K562 (cell line): ENCODE data around the gene SRMS. TPM values are rescaled to one million over a fixed set of nuclear protein-coding genes. Genes with fewer than 3 reads are reported as not detected.

Experiments
- BCLAF1 ChIP-seq, 2 experiments: fragments of 450-650 bp in 1 of 2; IDR thresholded peaks; 2 replicates each; pipeline ENCODE4 v1.6.1; 2011 to 2017; ENCODE audit warnings: low read depth in 2 of 2, antibody characterized with exemption in 1 of 2, borderline replicate concordance in 1 of 2, low read length in 1 of 2, mild to moderate bottlenecking in 1 of 2, mixed read lengths in 1 of 2; ENCODE audit not compliant: control insufficient read depth in 1 of 2
- CAMTA2 ChIP-seq: fragments of 250-450 bp; sonication (Bioruptor Pico); conservative IDR thresholded peaks from 2 replicates; pipeline ENCODE4 v1.5.1; 2022
- DIDO1 ChIP-seq: fragments of 450-650 bp; IDR thresholded peaks from 2 replicates; pipeline ENCODE4 v1.6.1; 2016; ENCODE audit warnings: low read depth, missing biosample characterization, missing genetic modification characterization
- EWSR1 ChIP-seq: fragments of 450-650 bp; IDR thresholded peaks from 2 replicates; pipeline ENCODE4 v1.6.1; 2018; ENCODE audit warnings: borderline replicate concordance, mild to moderate bottlenecking, low read depth, moderate library complexity; ENCODE audit not compliant: partially characterized antibody
- FOXA3 ChIP-seq, 2 experiments: fragments of 450-650 bp in 1 of 2; sonication (generic) in 1 of 2; formaldehyde crosslinking; IDR thresholded peaks in 1 of 2; conservative IDR thresholded peaks in 1 of 2; 2 replicates each; pipeline versions ENCODE4 v1.4.0 to v1.8.0; 2020 to 2022; ENCODE audit warnings: mild to moderate bottlenecking in 2 of 2, missing genetic modification reagents in 1 of 2
- GABPB1 ChIP-seq: sonication (generic); formaldehyde crosslinking; IDR thresholded peaks from 2 replicates; pipeline ENCODE4 v1.8.0; 2022; ENCODE audit warnings: mild to moderate bottlenecking, missing genetic modification reagents
- HMGN3 ChIP-seq: IDR thresholded peaks from 2 replicates; pipeline ENCODE4 v1.6.1; 2011; ENCODE audit warnings: borderline replicate concordance, low read depth, mild to moderate bottlenecking, mixed read lengths, low read length; ENCODE audit not compliant: insufficient read length; ENCODE audit errors: extremely low read depth
- LARP7 ChIP-seq: fragments of 450-650 bp; IDR thresholded peaks from 2 replicates; pipeline ENCODE4 v1.6.1; 2016
- LCOR ChIP-seq: sonication (generic); formaldehyde crosslinking; IDR thresholded peaks from 2 replicates; pipeline ENCODE4 v1.8.0; 2022; ENCODE audit warnings: mild to moderate bottlenecking, missing genetic modification reagents
- MITF ChIP-seq: IDR thresholded peaks from 2 replicates; pipeline ENCODE4 v1.6.1; 2014; ENCODE audit warnings: antibody characterized with exemption
- NFATC3 ChIP-seq: fragments of 450-650 bp; IDR thresholded peaks from 2 replicates; pipeline ENCODE4 v1.6.1; 2017; ENCODE audit warnings: mild to moderate bottlenecking
- NFE2 ChIP-seq: IDR thresholded peaks from 2 replicates; pipeline ENCODE4 v1.6.1; 2014; ENCODE audit warnings: antibody characterized with exemption, low read depth
- SIN3A ChIP-seq, 2 experiments: fragments of 150-350 bp in 1 of 2; IDR thresholded peaks; 2 replicates each; pipeline ENCODE4 v1.6.1; 2011 to 2016; ENCODE audit warnings: borderline replicate concordance in 2 of 2, low read depth in 2 of 2, low read length in 2 of 2, mild to moderate bottlenecking in 2 of 2, moderate library complexity in 2 of 2; ENCODE audit not compliant: control insufficient read depth in 1 of 2
- SRF ChIP-seq, 2 experiments: fragments of 250-450, 450-650 bp in 1 of 2; sonication (Bioruptor Pico) in 1 of 2; sonication (generic) in 1 of 2; formaldehyde crosslinking; IDR thresholded peaks; 2 replicates each; pipeline versions ENCODE4 v1.5.0 to v1.5.1; 2020 to 2022; ENCODE audit warnings: mild to moderate bottlenecking in 1 of 2, missing genetic modification reagents in 1 of 2
- TFAP4 ChIP-seq: sonication (generic); formaldehyde crosslinking; IDR thresholded peaks from 2 replicates; pipeline ENCODE4 v1.8.0; 2022; ENCODE audit warnings: missing genetic modification reagents, mild to moderate bottlenecking, moderate library complexity, borderline replicate concordance
- ZBTB34 ChIP-seq: fragments of 250-450 bp; sonication (Bioruptor Pico); IDR thresholded peaks from 2 replicates; pipeline ENCODE4 v1.8.0; 2021; ENCODE audit warnings: mild to moderate bottlenecking, moderate library complexity
- ZBTB7A ChIP-seq: IDR thresholded peaks from 2 replicates; pipeline ENCODE4 v1.6.1; 2011; ENCODE audit warnings: low read depth, mild to moderate bottlenecking, low read length, moderate library complexity, borderline replicate concordance; ENCODE audit not compliant: control insufficient read depth
- ZFP30 ChIP-seq: fragments of 250-450 bp; sonication (Bioruptor Pico); IDR thresholded peaks from 2 replicates; pipeline ENCODE4 v1.8.0; 2022; ENCODE audit warnings: moderate library complexity, mild to moderate bottlenecking, inconsistent platforms, borderline replicate concordance
- ZNF143 ChIP-seq: sonication (generic); formaldehyde crosslinking; IDR thresholded peaks from 2 replicates; pipeline ENCODE4 v1.9.0; 2022; ENCODE audit warnings: mild to moderate bottlenecking, missing genetic modification reagents
- ZNF146 ChIP-seq: IDR thresholded peaks from one replicate; pipeline ENCODE4 v1.6.1; 2018; ENCODE audit warnings: missing compliant biosample characterization; ENCODE audit not compliant: unreplicated experiment
- ZNF583 ChIP-seq: fragments of 250-450 bp; sonication (Bioruptor Pico); IDR thresholded peaks from 2 replicates; pipeline ENCODE4 v1.4.0; 2020
- polyA plus RNA-seq, 8 experiments: library from polyadenylated mRNA; depleted of rRNA in 4 of 8; stranded (reverse) in 5 of 8; unstranded in 3 of 8; fragments of >200 nt; fragmentation: Nextera tagmentation in 2 of 8; fragmentation: Illumina TruSeq in 1 of 8; extraction: Ambion mirVana in 2 of 8; extraction: Trizol in 1 of 8; gene quantifications; 2 replicates each; pipeline versions ENCODE4 v1.2.1 to v1.2.3, GENCODE V29; 2011 to 2014; ENCODE audit warnings: inconsistent platforms in 1 of 8, missing spikeins in 1 of 8
- total RNA-seq, 7 experiments: library from RNA; depleted of rRNA in 6 of 7; stranded (reverse); fragments of >200 nt in 6 of 7; fragmentation: Illumina TruSeq in 2 of 7; extraction: Trizol in 2 of 7; gene quantifications; 2 replicates each; pipeline versions ENCODE4 v1.2.1 to v1.2.3, GENCODE V29; 2011 to 2021; ENCODE audit warnings: low replicate concordance in 1 of 7

SRMS gene
- total and polyA plus RNA-seq, 9 of the 15 experiments (the other 6 are each of a cell fraction or from before 2014, with no cell fraction given) = 0.07 TPM; not detected in 8

- TF ChIP-seq BCLAF1 (IDR thresholded peaks at IDR 0.05; ENCODE audit: borderline replicate concordance in 1 of 2, control insufficient read depth in 1 of 2, low read depth in 2 of 2, low read length in 1 of 2) (no peak), EWSR1 (no peak), LCOR (CRISPR knock-in tag) (no peak), TFAP4 (peak; percentile 10; the same call in 1 of the 2 replicates), ZFP30 (no peak), CAMTA2 (no peak), NFE2 (no peak), HMGN3 (peak; percentile 74), ZBTB7A (peak; percentile 10; the same call in 1 of the 2 replicates), ZNF143 (no peak), GABPB1 (peak; percentile 1; the same call in 1 of the 2 replicates), ZNF583 (CRISPR knock-in tag) (no peak), LARP7 (no peak), SIN3A (IDR thresholded peaks at IDR 0.05; ENCODE audit: borderline replicate concordance in 2 of 2, control insufficient read depth in 1 of 2, low read depth in 2 of 2, low read length in 2 of 2) (peak in 1 of 2 experiments; percentile 56; a peak in 1 of 4 replicates), MITF (no peak), DIDO1 (tag) (no peak), ZBTB34 (CRISPR knock-in tag) (no peak), NFATC3 (no peak), FOXA3 (CRISPR knock-in tag; conservative IDR thresholded peaks at IDR 0.05 in 1 of 2, IDR thresholded peaks at IDR 0.05 in 1 of 2) (no peak), SRF (CRISPR knock-in tag; IDR thresholded peaks at IDR 0.05) (no peak), ZNF146 (CRISPR knock-in tag) (no peak)
Observed at GRCh38 chr20:63553251-63553932, 5.8 kb upstream of the SRMS start (continued).
